T-cell (primary cell): ENCODE results near the gene PRC1. TPM values are rescaled to one million over a fixed set of nuclear protein-coding genes. Genes with fewer than 3 reads are reported as not detected.

Experiments
- ATAC-seq, 4 experiments: fragments of 200-7000 bp in 3 of 4; fragments of 150-1000 bp in 1 of 4; cut with Tn5 transposase; replicated peaks in 1 of 4; 1 replicate in 3 of 4; 2 replicates in 1 of 4; pipeline ENCODE4 v1.10.0; 2021; ENCODE audit warnings: moderate library complexity in 3 of 4, mild to moderate bottlenecking in 2 of 4, moderate number of reproducible peaks in 1 of 4
- CTCF ChIA-PET, 2 donors: fragments of 300-600 bp; sonication (Branson Sonifier 250); formaldehyde crosslinking; loops; one replicate each; lab custom pipeline; 2022; ENCODE audit warnings: antibody characterized with exemption in 2 of 2; lab: Charles Lee
- POLR2A ChIA-PET, 2 donors: fragments of 300-600 bp; sonication (Branson Sonifier 250); formaldehyde crosslinking; loops; one replicate each; lab custom pipeline; 2022; ENCODE audit warnings: antibody characterized with exemption in 2 of 2; lab: Charles Lee
- DNase-seq, 35 experiments: peaks; one replicate each; pipeline versions ENCODE4 v3.0.0 to v3.0.0-alpha.2; 2013 to 2023
- H3K27ac ChIP-seq: one replicate; pipeline ENCODE4 v1.5.1; 2013; ENCODE audit warnings: low read length
- H3K27me3 ChIP-seq, 2 experiments: replicated peaks in 1 of 2; 1 replicate in 1 of 2; 2 replicates in 1 of 2; pipeline versions ENCODE4 v1.6.1 to v1.7.0; 2013; ENCODE audit warnings: low read length in 1 of 2, mixed read lengths in 1 of 2; ENCODE audit not compliant: control insufficient read depth in 2 of 2, insufficient read depth in 2 of 2; ENCODE audit errors: extremely low read depth in 1 of 2
- H3K36me3 ChIP-seq, 2 donors: 1 replicate in 1 of 2; 2 replicates in 1 of 2; pipeline versions ENCODE4 v1.6.1 to v1.7.0; 2013; ENCODE audit warnings: low read length in 1 of 2; ENCODE audit not compliant: control insufficient read depth in 2 of 2, insufficient read depth in 1 of 2; ENCODE audit errors: extremely low read depth in 1 of 2
- H3K4me1 ChIP-seq, 2 experiments: 1 replicate in 1 of 2; 2 replicates in 1 of 2; pipeline versions ENCODE4 v1.6.1 to v1.7.0; 2013; ENCODE audit warnings: low read length in 2 of 2, mixed read lengths in 1 of 2; ENCODE audit not compliant: insufficient read depth in 2 of 2, control insufficient read depth in 1 of 2; ENCODE audit errors: extremely low read depth in 1 of 2
- H3K4me3 ChIP-seq, 2 donors: 1 replicate in 1 of 2; 2 replicates in 1 of 2; pipeline versions ENCODE4 v1.5.1 to v1.7.0; 2013; ENCODE audit warnings: mild to moderate bottlenecking in 2 of 2, low read length in 1 of 2, moderate library complexity in 1 of 2; ENCODE audit not compliant: control insufficient read depth in 1 of 2; ENCODE audit errors: extremely low read depth in 1 of 2
- H3K9me3 ChIP-seq: 2 replicates; pipeline ENCODE4 v1.7.0; 2013
- H3K27ac Mint-ChIP-seq, 2 donors: one replicate each; pipeline ENCODE4 v1.8.0; 2020 to 2021; ENCODE audit warnings: mild to moderate bottlenecking in 2 of 2, mixed read lengths in 2 of 2
- H3K27me3 Mint-ChIP-seq, 2 donors: one replicate each; pipeline ENCODE4 v1.8.0; 2021 to 2022; ENCODE audit warnings: mixed read lengths in 2 of 2
- H3K36me3 Mint-ChIP-seq: one replicate; pipeline ENCODE4 v1.8.0; 2021; ENCODE audit warnings: mixed read lengths
- H3K4me1 Mint-ChIP-seq, 3 donors: one replicate each; pipeline ENCODE4 v1.8.0; 2020 to 2022; ENCODE audit warnings: mixed read lengths in 3 of 3, mild to moderate bottlenecking in 1 of 3
- H3K4me3 Mint-ChIP-seq, 3 donors: one replicate each; pipeline ENCODE4 v1.8.0; 2020 to 2022; ENCODE audit warnings: mild to moderate bottlenecking in 3 of 3, mixed read lengths in 3 of 3, moderate library complexity in 3 of 3
- H3K9me3 Mint-ChIP-seq, 3 donors: one replicate each; pipeline ENCODE4 v1.8.0; 2020 to 2022; ENCODE audit warnings: mixed read lengths in 3 of 3
- WGBS: methylation state at CpG from one replicate; pipeline ENCODE4 v1.1.5; 2013; ENCODE audit warnings: missing lambda C conversion rate; ENCODE audit not compliant: insufficient coverage; 5-methylcytosine and 5-hydroxymethylcytosine counted together
- total RNA-seq, 35 experiments: library from RNA in 6 of 35; stranded (reverse) in 6 of 35; fragments of 120-200 nt in 1 of 35; gene quantifications; one replicate each; pipeline versions ENCODE4 v1.2.1 to v1.2.4 and lab custom pipeline; 2013 to 2026

PRC1 gene
- total RNA-seq, 5 donors from 2014 or later (not counting 1 experiment from before 2014, with no cell fraction given): 4.7 to 25.9 (median 6.8) TPM

GRCh38 chr15:90949979-90950675 lies 44.2 kb downstream of the PRC1 start:
- no peaks in the 10 kb centered on the region for H3K27me3 ChIP-seq
- ATAC-seq (no peak), DNase-seq (no peak)
- ChIA-PET CTCF (interaction anchor here in 1 of 2 donors (0.6 kb wide), 1 partner anchor 43 kb away, joined by 3 read pairs; no protein-coding TSS in a partner anchor), POLR2A (interaction anchor here in 1 of 2 donors (0.5 kb wide), 1 partner anchor 434 kb away, joined by 6 read pairs; no protein-coding TSS in a partner anchor)
- H3K4me3 Mint-ChIP-seq: no peak overlapping the region
- H3K36me3 ChIP-seq: peaks cover 33 to 58% of the 10 kb centered on the region in 2 donors
- peaks cover under 1 to 8% of the 10 kb centered on the region in 2 experiments for H3K4me1 ChIP-seq
- H3K27me3 Mint-ChIP-seq: no peaks in the 10 kb centered on the region
- 96% methylated on average over 16 of the region's 23 CpGs for WGBS
- no peaks in the 10 kb centered on the region for H3K9me3 Mint-ChIP-seq
- H3K9me3 ChIP-seq: no peaks in the 10 kb centered on the region
- no peak overlapping the region for H3K27ac Mint-ChIP-seq
- peaks cover 38% of the 10 kb centered on the region for H3K36me3 Mint-ChIP-seq
- no peak overlapping the region for H3K4me3 ChIP-seq
- peaks cover 0 to 5% (median 2%) of the 10 kb centered on the region in 3 donors for H3K4me1 Mint-ChIP-seq
- H3K27ac ChIP-seq: no peak overlapping the region

GRCh38 chr15:90948506-90948905 lies 45.8 kb downstream of the PRC1 start:
- 96% methylated on average over 5 of the region's 8 CpGs for WGBS
- ATAC-seq: no peak
- Histone ChIP-seq H3K27me3 (no peaks in the 10 kb centered on the region), H3K9me3 (no peaks in the 10 kb centered on the region), H3K27ac (no peak overlapping the region), H3K4me3 (no peak overlapping the region), H3K36me3 (peaks cover 41 to 72% of the 10 kb centered on the region in 2 donors), H3K4me1 (no peaks in the 10 kb centered on the region)
- ChIA-PET CTCF (interaction anchor here in 1 of 2 donors (1.1 kb wide), 1 partner anchor 9 kb away, joined by 3 read pairs; no protein-coding TSS in a partner anchor), POLR2A (interaction anchor here in 1 of 2 donors (0.7 kb wide), 1 partner anchor 11 kb away, joined by 12 read pairs; no protein-coding TSS in a partner anchor)
- H3K27ac Mint-ChIP-seq: no peak overlapping the region
- H3K27me3 Mint-ChIP-seq: no peaks in the 10 kb centered on the region
- peaks cover 37% of the 10 kb centered on the region for H3K36me3 Mint-ChIP-seq
- no peaks in the 10 kb centered on the region for H3K4me1 Mint-ChIP-seq
- no peaks in the 10 kb centered on the region for H3K9me3 Mint-ChIP-seq
- H3K4me3 Mint-ChIP-seq: no peak overlapping the region
- no peak for DNase-seq

GRCh38 chr15:90947577-90948357 lies 46.6 kb downstream of the PRC1 start:
- ChIA-PET CTCF (interaction anchor here in 1 of 2 donors (0.8 kb wide), 1 partner anchor 12 kb away, joined by 3 read pairs; the partner anchor contains the start of gene UNC45A), POLR2A (no interaction called here)
- no peaks in the 10 kb centered on the region for H3K9me3 ChIP-seq
- WGBS: 97% methylated on average over 17 of the region's 18 CpGs
- H3K4me3 ChIP-seq: no peak overlapping the region
- H3K27me3 ChIP-seq: no peaks in the 10 kb centered on the region
- Mint-ChIP-seq H3K4me1 (no peaks in the 10 kb centered on the region), H3K27ac (no peak overlapping the region), H3K9me3 (no peaks in the 10 kb centered on the region), H3K27me3 (no peaks in the 10 kb centered on the region), H3K4me3 (no peak overlapping the region), H3K36me3 (peaks cover 38% of the 10 kb centered on the region)
- peaks cover 41 to 73% of the 10 kb centered on the region in 2 donors for H3K36me3 ChIP-seq
- ATAC-seq (no peak), DNase-seq (no peak)
- H3K27ac ChIP-seq: no peak overlapping the region
- H3K4me1 ChIP-seq: no peaks in the 10 kb centered on the region

- POLR2A ChIA-PET: interaction anchor here in 1 of 2 donors (0.5 kb wide), 1 partner anchor 57 kb away, joined by 3 read pairs; no protein-coding TSS in a partner anchor
- Histone ChIP-seq H3K4me3 (no peak overlapping the region), H3K27ac (no peak overlapping the region), H3K9me3 (no peaks in the 10 kb centered on the region), H3K4me1 (no peaks in the 10 kb centered on the region), H3K36me3 (peaks cover 44 to 77% of the 10 kb centered on the region in 2 donors), H3K27me3 (no peaks in the 10 kb centered on the region)
- H3K36me3 Mint-ChIP-seq: peaks cover 39% of the 10 kb centered on the region
- H3K4me1 Mint-ChIP-seq: no peaks in the 10 kb centered on the region
- H3K9me3 Mint-ChIP-seq: no peaks in the 10 kb centered on the region
- ATAC-seq (no peak), DNase-seq (no peak)
- no peak overlapping the region for H3K4me3 Mint-ChIP-seq
- CTCF ChIA-PET: interaction anchor here in 1 of 2 donors (0.8 kb wide), 1 partner anchor 12 kb away, joined by 3 read pairs; the partner anchor contains the start of gene UNC45A
- 90% methylated on average over 7 of the region's 8 CpGs for WGBS
- no peak overlapping the region for H3K27ac Mint-ChIP-seq
- no peaks in the 10 kb centered on the region for H3K27me3 Mint-ChIP-seq
These were observed 47.3 kb downstream of the PRC1 start for GRCh38 chr15:90946941-90947576.

- H3K9me3 ChIP-seq: no peaks in the 10 kb centered on the region
- DNase-seq (no peak), ATAC-seq (no peak)
- H3K36me3 ChIP-seq: peaks cover 48 to 76% of the 10 kb centered on the region in 2 donors
- H3K27me3 Mint-ChIP-seq: no peaks in the 10 kb centered on the region
- POLR2A ChIA-PET: interaction anchor here in 1 of 2 donors (0.5 to 0.6 kb wide), 4 partner anchors 24 to 238 kb away, joined by 3 to 6 read pairs (median 5); no protein-coding TSS in a partner anchor
- WGBS: 96% methylated on average over 16 of the region's 16 CpGs
- H3K4me1 Mint-ChIP-seq: no peaks in the 10 kb centered on the region
- H3K27ac ChIP-seq: no peak overlapping the region
- H3K4me3 ChIP-seq: no peak overlapping the region
- H3K4me3 Mint-ChIP-seq: no peak overlapping the region
- CTCF ChIA-PET: interaction anchor here (0.6 to 1.0 kb wide), 3 partner anchors 8 to 36 kb away, joined by 3 to 8 read pairs (median 4); partner anchors contain the start of gene RCCD1 (in 1 of the 2)
- no peaks in the 10 kb centered on the region for H3K4me1 ChIP-seq
- peaks cover 39% of the 10 kb centered on the region for H3K36me3 Mint-ChIP-seq
- H3K27ac Mint-ChIP-seq: no peak overlapping the region
- no peaks in the 10 kb centered on the region for H3K9me3 Mint-ChIP-seq
- no peaks in the 10 kb centered on the region for H3K27me3 ChIP-seq
These were observed 47.8 kb downstream of the PRC1 start for GRCh38 chr15:90946538-90946937.
